ENCODE results near the gene GOLGA1.
A peak's percentile ranks its signal among the peaks of the same experiment; 100 is the strongest.

Gene GOLGA1

DNA sequence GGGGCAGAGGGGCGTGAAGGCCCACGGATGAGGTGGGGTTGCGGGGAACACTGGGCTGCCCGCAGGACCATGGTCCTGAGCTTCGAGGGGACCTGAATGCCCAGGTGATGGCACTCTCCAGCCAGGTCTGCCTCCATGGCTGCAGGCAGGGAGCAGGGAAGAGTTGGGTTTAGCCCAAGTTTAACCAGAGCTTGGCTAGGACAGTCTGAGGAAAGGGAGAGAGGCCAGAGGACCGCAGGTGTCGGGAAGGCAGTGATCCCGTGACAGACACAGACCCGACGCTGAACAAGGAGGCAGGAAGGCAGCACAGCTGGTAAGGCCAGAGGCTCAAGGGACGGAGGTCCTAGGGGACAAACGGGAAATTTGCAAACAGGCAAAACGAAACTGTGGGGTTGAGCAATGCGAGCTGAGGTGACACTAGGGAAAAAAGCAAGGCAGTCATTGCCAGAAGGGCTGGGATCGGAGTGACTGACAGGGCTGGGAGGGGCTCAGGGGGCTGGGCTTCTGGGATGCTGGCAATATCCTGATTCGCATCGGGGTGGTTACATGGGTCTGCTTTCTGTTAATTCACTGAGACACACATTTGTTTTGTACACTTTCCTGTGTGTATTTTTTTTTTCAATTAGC, 53.9 kb downstream of the GOLGA1 start:
- no peak for DNase-seq (ENCODE audit: low spot score in 2 of 2)
- Histone ChIP-seq H3K36me3 (replicated peaks) (peaks cover 12% of the 10 kb centered on the region), H3K9me3 (no peaks in the 10 kb centered on the region), H3K27me3 (ENCODE audit: low read depth) (no peaks in the 10 kb centered on the region), H3K4me1 (no peaks in the 10 kb centered on the region), H3K4me3 (no peak overlapping the region)
- in situ Hi-C loops (cut with MboI; ENCODE audit: low sequenced_read_pairs) = no loop called here

DNA sequence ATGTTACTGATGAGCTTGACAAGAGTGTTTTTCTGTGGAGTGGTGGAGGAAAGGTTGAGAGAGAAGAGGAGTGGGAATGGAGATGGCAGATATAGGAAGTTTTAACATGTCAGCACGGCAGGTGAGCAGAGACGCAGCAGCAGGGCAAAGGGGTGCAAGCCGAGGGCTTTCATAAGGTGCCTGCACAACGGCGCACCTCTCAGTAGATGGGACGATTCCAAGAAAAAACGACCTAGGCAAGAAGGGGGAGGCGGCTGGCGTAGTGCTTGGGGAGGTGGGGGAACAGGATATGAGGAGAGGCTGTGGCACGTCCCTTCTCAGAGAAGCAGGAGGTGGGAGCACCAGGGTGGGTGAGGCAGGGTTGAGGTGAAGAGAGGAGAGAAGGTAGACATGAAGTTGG, 54.4 kb downstream of the GOLGA1 start:
- in situ Hi-C loops (cut with MboI; ENCODE audit: low sequenced_read_pairs) = no loop called here
- peaks cover 12% of the 10 kb centered on the region for H3K36me3 ChIP-seq (replicated peaks)
- H3K9me3 ChIP-seq = no peaks in the 10 kb centered on the region
- no peak for DNase-seq (ENCODE audit: low spot score in 2 of 2)
- H3K27me3 ChIP-seq (ENCODE audit: low read depth) = no peaks in the 10 kb centered on the region
- no peaks in the 10 kb centered on the region for H3K4me1 ChIP-seq
- no peak overlapping the region for H3K4me3 ChIP-seq

DNA sequence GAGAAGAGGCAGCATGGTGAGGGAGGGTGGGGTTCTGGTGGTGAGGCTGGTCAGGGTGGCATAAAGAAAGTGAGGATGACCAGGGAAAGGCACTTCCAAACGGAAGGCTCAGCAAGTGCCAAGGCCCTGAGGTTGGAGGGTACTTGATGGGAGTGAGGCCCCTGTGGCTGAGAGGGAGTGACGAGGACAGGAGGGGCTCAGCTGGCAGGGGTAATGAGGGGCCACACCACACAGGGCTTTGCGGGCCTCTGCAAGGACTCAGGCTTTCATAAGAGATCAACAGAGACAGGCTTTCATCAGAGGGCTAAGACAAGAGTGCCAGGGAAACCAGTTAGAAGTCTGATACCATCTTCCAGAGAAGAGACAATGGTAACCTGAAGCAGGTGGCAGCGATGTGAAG, 55.3 kb downstream of the GOLGA1 start:
- no peaks in the 10 kb centered on the region for H3K9me3 ChIP-seq
- no peak overlapping the region for H3K4me3 ChIP-seq
- peaks cover 1% of the 10 kb centered on the region for H3K4me1 ChIP-seq
- no peak for DNase-seq (ENCODE audit: low spot score in 2 of 2)
- in situ Hi-C loops (cut with MboI; ENCODE audit: low sequenced_read_pairs) = no loop called here
- H3K27me3 ChIP-seq (ENCODE audit: low read depth) = no peaks in the 10 kb centered on the region
- H3K36me3 ChIP-seq (replicated peaks) = peaks cover 12% of the 10 kb centered on the region; the same call in 1 of the 2 replicates

DNA sequence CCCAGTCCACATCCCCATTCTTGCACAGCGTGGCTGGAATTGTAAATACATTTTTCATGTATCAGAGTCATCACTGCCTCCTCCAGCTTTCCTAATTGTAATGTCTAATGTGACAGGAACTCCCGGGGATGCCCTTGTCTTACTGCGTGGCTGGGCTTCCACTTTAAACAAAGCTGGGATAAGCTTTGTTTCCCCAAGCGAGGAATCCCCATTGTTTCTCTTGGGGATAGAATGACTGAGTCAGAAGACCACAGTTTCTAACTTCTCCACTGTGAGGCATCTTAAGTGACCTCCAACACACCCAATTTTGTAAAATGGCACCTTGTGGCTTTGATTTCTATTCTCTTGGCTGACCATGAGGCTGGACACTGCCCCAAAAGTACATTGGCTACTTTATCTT, 56.5 kb downstream of the GOLGA1 start:
- H3K27me3 ChIP-seq (ENCODE audit: low read depth) = no peaks in the 10 kb centered on the region
- H3K4me1 ChIP-seq = peaks cover 8% of the 10 kb centered on the region
- in situ Hi-C loops (cut with MboI; ENCODE audit: low sequenced_read_pairs) = no loop called here
- H3K4me3 ChIP-seq = no peak overlapping the region
- no peaks in the 10 kb centered on the region for H3K9me3 ChIP-seq
- peaks cover 18% of the 10 kb centered on the region; the same call in 1 of the 2 replicates for H3K36me3 ChIP-seq (replicated peaks)
- no peak for DNase-seq (ENCODE audit: low spot score in 2 of 2)

- in situ Hi-C loops (cut with MboI; ENCODE audit: low sequenced_read_pairs) = no loop called here
- Histone ChIP-seq H3K36me3 (replicated peaks) (peaks cover 26% of the 10 kb centered on the region), H3K4me3 (no peak overlapping the region)
Measured at GRCh38 chr9:124882231-124882630, 58.7 kb downstream of the GOLGA1 start.

GRCh38 chr9:124881138-124881743, 59.6 kb downstream of the GOLGA1 start:
- Histone ChIP-seq H3K9me3 (no peaks in the 10 kb centered on the region), H3K4me3 (no peak overlapping the region), H3K27me3 (ENCODE audit: low read depth) (no peaks in the 10 kb centered on the region), H3K4me1 (peaks cover 8% of the 10 kb centered on the region), H3K36me3 (replicated peaks) (peaks cover 36% of the 10 kb centered on the region)
- DNase-seq (ENCODE audit: low spot score in 2 of 2) = no peak
- in situ Hi-C loops (cut with MboI; ENCODE audit: low sequenced_read_pairs) = no loop called here

More at GRCh38 chr9:124882231-124882630, 58.7 kb downstream of the GOLGA1 start:
- peaks cover 8% of the 10 kb centered on the region for H3K4me1 ChIP-seq
- no peak for DNase-seq (ENCODE audit: low spot score in 2 of 2)
- H3K27me3 ChIP-seq (ENCODE audit: low read depth) = no peaks in the 10 kb centered on the region
- H3K9me3 ChIP-seq = no peaks in the 10 kb centered on the region

DNA sequence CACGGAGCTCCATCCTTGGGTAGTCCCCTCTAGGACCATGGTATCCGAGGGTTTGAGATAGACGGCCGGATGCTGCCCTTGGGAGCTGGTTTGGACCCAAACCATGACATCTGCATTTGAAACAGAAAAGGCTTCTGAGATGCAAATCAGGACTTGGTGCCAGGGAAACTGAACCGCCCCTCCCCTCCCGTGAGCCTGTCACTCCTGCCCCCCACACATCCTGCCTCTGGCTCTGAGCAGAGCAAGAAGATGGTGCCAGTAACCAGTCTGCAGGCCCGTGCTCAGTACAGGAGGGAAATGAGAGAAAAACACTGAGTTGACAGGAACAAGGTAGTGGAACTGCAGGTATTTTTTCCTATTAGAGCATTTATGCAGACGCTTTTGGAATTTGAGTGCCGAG, 60.4 kb downstream of the GOLGA1 start:
- in situ Hi-C loops (cut with MboI; ENCODE audit: low sequenced_read_pairs) = no loop called here
- Histone ChIP-seq H3K4me1 (peaks cover 8% of the 10 kb centered on the region), H3K27me3 (ENCODE audit: low read depth) (no peaks in the 10 kb centered on the region), H3K9me3 (no peaks in the 10 kb centered on the region), H3K36me3 (replicated peaks) (peaks cover 43% of the 10 kb centered on the region), H3K4me3 (no peak overlapping the region)
- DNase-seq (ENCODE audit: low spot score in 2 of 2) = peak; percentile 49 to 64

- no peaks in the 10 kb centered on the region for H3K9me3 ChIP-seq
- H3K36me3 ChIP-seq (replicated peaks) = peaks cover 56% of the 10 kb centered on the region
- in situ Hi-C loops (cut with MboI; ENCODE audit: low sequenced_read_pairs) = no loop called here
- no peak for DNase-seq (ENCODE audit: low spot score in 2 of 2)
- no peaks in the 10 kb centered on the region for H3K27me3 ChIP-seq (ENCODE audit: low read depth)
- no peak overlapping the region for H3K4me3 ChIP-seq
- H3K4me1 ChIP-seq = peaks cover 8% of the 10 kb centered on the region
Measured at GRCh38 chr9:124879226-124879625, 61.7 kb downstream of the GOLGA1 start.

- Histone ChIP-seq H3K4me3 (no peak overlapping the region), H3K4me1 (peaks cover 8% of the 10 kb centered on the region), H3K9me3 (no peaks in the 10 kb centered on the region), H3K27me3 (ENCODE audit: low read depth) (no peaks in the 10 kb centered on the region), H3K36me3 (replicated peaks) (peaks cover 63% of the 10 kb centered on the region)
- no peak for DNase-seq (ENCODE audit: low spot score in 2 of 2)
- in situ Hi-C loops (cut with MboI; ENCODE audit: low sequenced_read_pairs) = no loop called here
Measured at GRCh38 chr9:124878518-124878917, 62.4 kb downstream of the GOLGA1 start.

- no peaks in the 10 kb centered on the region for H3K27me3 ChIP-seq (ENCODE audit: low read depth)
- peaks cover 8% of the 10 kb centered on the region for H3K4me1 ChIP-seq
- no peak overlapping the region for H3K4me3 ChIP-seq
- in situ Hi-C loops (cut with MboI; ENCODE audit: low sequenced_read_pairs) = no loop called here
- peaks cover 68% of the 10 kb centered on the region for H3K36me3 ChIP-seq (replicated peaks)
- H3K9me3 ChIP-seq = no peaks in the 10 kb centered on the region
- no peak for DNase-seq (ENCODE audit: low spot score in 2 of 2)
Measured at GRCh38 chr9:124878021-124878420, 62.9 kb downstream of the GOLGA1 start.

GRCh38 chr9:124877021-124877782, 63.7 kb downstream of the GOLGA1 start:
- in situ Hi-C loops (cut with MboI; ENCODE audit: low sequenced_read_pairs) = no loop called here
- no peak for DNase-seq (ENCODE audit: low spot score in 2 of 2)
- peaks cover 8% of the 10 kb centered on the region for H3K4me1 ChIP-seq
- H3K9me3 ChIP-seq = no peaks in the 10 kb centered on the region
- peaks cover 73% of the 10 kb centered on the region for H3K36me3 ChIP-seq (replicated peaks)
- H3K27me3 ChIP-seq (ENCODE audit: low read depth) = no peaks in the 10 kb centered on the region
- no peak overlapping the region for H3K4me3 ChIP-seq

GRCh38 chr9:124875501-124875900, 65.4 kb downstream of the GOLGA1 start:
- Histone ChIP-seq H3K4me3 (no peak overlapping the region), H3K27me3 (ENCODE audit: low read depth) (no peaks in the 10 kb centered on the region), H3K9me3 (no peaks in the 10 kb centered on the region), H3K36me3 (replicated peaks) (peaks cover 90% of the 10 kb centered on the region), H3K4me1 (peaks cover 11% of the 10 kb centered on the region)
- DNase-seq (ENCODE audit: low spot score in 2 of 2) = no peak
- in situ Hi-C loops (cut with MboI; ENCODE audit: low sequenced_read_pairs) = no loop called here

DNA sequence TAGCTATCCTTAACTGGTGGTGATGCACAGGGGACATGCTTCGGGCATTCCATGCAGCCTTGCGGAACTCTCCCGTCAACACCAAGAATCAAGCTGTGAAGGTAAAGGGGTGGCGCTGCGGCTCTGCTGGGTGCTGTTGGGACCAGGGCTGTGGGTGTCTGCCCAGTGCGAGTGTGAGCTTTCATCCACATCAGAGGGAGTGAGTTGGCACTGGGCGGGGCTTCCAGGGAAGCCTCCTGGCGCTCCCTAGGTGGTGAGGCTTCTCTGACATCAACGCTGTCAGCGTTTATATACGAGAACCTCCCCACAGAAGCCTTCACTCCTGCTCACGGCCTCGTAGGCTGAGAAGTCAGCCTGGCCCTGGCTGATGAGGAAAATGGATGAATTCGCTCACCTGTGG, 67.2 kb downstream of the GOLGA1 start:
- Histone ChIP-seq H3K27me3 (ENCODE audit: low read depth) (no peaks in the 10 kb centered on the region), H3K36me3 (replicated peaks) (peaks cover 83% of the 10 kb centered on the region), H3K4me3 (no peak overlapping the region), H3K9me3 (no peaks in the 10 kb centered on the region), H3K4me1 (peaks cover 6% of the 10 kb centered on the region)
- in situ Hi-C loops (cut with MboI; ENCODE audit: low sequenced_read_pairs) = no loop called here
- DNase-seq (ENCODE audit: low spot score in 2 of 2) = no peak

- in situ Hi-C loops (cut with MboI; ENCODE audit: low sequenced_read_pairs) = no loop called here
- Histone ChIP-seq H3K4me3 (peak overlapping the region; percentile 99; the same call in 1 of the 2 replicates), H3K36me3 (replicated peaks) (peaks cover 67% of the 10 kb centered on the region), H3K9me3 (no peaks in the 10 kb centered on the region), H3K4me1 (peaks cover 14% of the 10 kb centered on the region), H3K27me3 (ENCODE audit: low read depth) (no peaks in the 10 kb centered on the region)
- no peak for DNase-seq (ENCODE audit: low spot score in 2 of 2)
Measured at GRCh38 chr9:124871156-124871561, 69.7 kb downstream of the GOLGA1 start.
